GM18520 (cell line): ENCODE data around the gene ASXL3.

Experiments
- ATAC-seq: cut with Tn5 transposase; IDR thresholded peaks from one replicate; pipeline ENCODE4 v1.9.1; 2021; ENCODE audit not compliant: unreplicated experiment

ASXL3 gene

DNA sequence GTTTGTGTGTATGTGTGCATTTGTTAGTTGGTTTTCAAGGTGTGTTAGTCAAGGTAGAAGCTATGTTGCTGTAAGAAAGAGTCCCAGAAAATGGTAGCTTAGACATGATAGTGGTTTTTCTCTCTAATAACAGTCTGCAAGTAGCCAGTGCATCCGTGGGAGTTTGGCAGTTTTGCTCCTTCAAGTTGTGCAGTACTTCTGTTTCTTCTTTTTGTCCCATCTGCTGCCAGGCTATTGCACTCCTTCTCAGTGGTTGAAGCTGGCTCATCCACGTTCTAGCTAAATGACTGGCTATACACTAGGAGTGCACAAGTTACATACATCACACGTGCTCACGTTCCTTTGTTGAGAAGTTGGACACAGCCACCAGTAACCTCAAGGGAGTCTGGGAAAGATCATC, 134.7 kb downstream of the ASXL3 start:
- no peak for ATAC-seq

DNA sequence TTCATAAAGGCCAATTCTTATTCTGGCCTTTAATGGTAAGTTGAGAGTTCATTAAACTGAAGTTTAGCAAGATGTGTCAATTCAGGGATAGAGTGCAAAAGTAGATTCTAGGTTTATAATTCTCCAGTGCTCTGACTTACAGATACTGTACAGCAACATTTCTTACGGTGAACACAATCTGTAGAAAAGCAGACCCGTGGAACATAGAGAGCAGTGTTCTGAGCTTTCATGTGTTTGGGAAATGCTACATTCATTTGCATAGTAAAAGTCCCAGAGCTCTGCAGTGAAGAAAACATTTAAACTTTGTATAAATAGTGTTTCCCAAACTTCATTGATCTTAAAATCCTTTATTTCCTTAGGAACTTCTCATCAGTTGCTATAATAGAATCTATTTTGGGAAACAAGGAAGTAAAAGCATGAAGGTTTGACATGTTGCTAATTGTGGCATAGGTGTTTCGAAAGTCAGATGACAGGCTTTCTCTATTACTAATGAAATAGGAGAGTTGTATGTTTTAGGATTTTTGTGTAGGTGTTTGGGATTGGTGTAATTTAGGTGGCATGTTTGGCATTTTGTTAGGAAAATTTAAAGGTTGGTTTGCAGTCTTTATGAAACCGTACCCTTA, 138.2 kb downstream of the ASXL3 start:
- ATAC-seq, result peak; percentile 41

DNA sequence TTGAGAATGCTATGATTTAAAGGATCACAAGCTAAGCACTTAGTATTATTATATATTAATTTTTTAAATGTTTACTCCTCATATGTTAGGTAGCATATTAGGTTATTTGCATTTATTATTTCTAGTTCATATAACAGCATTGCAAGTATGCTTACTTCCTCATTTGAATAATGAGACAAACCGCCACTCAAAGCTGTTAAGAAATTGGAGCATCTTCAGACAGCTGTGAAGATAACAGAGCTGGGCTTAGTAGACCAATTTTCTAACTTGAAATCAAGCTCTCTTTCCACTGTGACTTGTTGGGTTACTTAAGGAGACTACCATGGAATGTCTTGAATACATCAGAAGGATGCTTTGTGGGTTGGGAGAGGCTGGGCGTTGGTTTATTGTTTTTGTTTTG, 139.3 kb downstream of the ASXL3 start:
- ATAC-seq, result peak; percentile 30

DNA sequence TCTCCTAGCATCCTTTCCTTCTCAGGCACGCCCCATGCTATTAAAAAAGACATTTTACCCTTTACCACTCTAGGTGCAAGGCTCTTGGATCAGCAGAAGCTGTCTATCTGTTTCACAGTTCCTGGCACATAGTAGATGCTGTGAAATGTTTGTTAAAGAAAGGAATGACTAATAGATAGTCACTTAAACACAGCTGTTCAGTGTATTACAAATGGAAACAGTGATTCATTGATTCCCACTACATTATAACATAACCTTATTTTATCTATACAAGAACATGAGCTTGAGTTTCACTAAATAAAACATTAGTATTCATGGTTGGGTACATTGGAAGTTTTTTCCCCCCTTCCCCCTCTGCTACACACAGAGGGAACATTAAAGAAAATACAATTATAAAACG, 142.1 kb downstream of the ASXL3 start:
- ATAC-seq, result no peak

DNA sequence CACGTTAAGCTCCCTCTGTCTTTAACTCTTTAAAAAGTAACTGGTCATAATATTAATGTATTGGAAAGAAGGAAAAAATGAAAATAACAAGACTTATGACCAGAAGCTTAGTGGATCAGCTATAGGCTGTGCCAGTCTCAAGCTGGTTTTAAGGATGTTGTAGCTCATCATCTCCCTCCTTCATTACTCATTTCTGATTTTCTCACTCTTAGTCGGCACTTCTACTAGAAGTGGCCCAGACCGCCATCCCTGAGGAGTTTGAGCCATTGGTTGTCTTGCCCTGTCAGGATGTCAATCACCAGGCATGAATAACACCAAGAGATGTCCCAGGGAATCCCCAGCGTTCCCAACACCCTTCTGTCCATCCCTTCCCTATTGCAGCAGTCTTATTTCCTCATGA, 151.5 kb downstream of the ASXL3 start:
- peak; percentile 72 for ATAC-seq

DNA sequence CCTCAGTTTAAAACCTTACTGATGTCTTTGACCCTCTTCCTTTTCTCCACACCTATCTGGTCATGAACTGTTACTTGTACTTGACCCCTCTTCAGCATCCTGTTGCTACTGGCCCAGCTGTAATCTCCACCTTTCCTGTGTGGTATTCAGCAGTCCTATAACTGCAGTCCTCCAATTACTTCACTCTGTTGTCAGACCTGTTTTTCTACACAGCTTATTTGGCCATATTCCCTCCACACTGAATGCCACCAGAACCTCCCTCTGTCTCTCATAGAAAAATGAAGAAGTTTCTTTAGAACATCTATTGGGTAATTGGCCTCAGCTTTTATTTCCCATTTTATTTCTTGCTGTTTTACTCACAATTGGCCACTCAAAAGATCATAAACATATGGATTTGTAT, 155.4 kb downstream of the ASXL3 start:
- no peak for ATAC-seq

DNA sequence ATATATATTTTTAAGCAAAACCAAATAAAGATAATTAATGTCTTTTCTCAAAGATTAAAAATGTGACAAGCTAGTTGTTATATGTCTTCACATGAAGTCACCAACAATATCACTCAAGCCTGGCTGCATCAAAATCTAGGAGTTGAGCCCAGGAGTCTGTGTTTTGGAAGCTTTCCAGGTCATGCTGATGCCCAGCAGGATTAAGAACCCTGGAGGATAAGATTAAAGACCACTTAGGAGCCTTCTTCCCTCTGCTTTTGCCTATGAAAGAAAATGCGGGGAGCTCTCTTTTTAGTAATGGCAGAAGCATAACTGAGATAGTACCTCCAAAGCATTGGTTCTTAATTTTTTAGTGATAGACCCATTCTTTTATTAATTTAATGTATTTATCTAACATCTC, 157.4 kb downstream of the ASXL3 start:
- ATAC-seq, result no peak

DNA sequence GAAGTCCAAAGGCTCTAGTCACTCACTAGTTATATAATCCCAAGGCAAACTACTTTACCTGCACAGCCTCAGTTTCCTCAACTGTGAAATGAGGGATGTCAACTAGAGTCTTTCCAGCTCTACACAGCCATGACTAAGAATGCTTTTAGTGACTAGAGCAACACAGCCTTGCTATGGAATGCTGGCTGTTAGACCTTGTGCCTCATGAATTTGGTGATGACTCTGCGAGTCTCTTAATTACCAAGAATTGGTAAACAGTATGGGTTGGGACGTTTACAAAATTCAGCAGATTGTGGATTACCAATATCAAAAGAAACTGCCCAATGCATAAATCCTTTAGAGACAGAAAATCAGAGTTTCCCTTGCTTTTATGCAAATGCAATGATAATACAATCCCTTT, 163.7 kb downstream of the ASXL3 start:
- no peak for ATAC-seq

DNA sequence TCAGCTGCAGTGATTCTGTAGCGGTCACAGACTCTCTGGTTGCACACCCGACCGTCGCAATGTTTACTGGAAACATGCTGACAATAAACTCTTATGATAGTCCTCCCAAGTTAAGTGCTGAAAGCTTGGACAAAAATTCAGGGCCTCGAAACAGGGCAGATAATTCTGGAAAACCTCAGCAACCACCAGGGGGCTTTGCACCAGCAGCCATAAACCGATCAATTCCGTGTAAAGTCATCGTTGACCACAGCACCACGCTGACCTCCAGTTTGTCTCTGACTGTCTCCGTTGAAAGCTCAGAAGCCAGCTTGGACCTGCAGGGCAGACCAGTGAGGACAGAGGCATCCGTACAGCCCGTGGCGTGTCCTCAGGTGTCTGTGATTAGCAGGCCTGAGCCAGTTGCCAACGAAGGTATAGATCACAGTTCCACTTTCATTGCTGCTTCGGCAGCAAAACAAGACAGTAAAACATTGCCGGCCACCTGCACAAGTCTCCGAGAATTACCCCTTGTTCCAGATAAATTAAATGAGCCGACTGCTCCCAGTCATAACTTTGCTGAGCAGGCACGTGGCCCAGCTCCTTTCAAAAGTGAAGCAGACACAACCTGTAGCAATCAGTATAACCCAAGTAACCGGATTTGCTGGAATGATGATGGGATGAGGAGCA, 166.1 kb downstream of the ASXL3 start:
- no peak for ATAC-seq

DNA sequence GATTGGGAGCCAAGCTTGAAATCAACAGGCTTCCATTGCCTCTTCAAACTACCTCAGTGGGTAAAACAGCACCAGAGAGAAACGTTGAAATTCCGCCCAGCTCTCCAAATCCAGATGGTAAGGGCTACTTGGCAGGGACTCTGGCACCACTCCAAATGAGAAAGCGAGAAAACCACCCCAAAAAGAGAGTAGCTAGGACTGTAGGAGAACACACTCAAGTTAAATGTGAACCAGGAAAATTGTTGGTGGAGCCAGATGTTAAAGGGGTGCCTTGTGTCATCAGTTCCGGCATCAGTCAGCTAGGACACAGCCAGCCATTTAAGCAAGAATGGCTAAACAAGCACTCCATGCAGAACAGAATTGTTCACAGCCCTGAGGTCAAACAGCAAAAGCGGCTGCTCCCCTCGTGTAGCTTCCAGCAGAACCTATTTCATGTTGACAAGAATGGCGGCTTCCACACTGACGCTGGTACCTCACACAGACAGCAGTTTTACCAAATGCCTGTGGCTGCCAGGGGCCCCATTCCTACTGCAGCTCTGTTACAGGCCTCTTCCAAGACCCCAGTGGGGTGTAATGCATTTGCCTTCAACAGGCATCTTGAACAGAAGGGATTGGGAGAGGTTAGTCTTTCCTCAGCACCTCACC, 167.3 kb downstream of the ASXL3 start:
- ATAC-seq, result no peak

DNA sequence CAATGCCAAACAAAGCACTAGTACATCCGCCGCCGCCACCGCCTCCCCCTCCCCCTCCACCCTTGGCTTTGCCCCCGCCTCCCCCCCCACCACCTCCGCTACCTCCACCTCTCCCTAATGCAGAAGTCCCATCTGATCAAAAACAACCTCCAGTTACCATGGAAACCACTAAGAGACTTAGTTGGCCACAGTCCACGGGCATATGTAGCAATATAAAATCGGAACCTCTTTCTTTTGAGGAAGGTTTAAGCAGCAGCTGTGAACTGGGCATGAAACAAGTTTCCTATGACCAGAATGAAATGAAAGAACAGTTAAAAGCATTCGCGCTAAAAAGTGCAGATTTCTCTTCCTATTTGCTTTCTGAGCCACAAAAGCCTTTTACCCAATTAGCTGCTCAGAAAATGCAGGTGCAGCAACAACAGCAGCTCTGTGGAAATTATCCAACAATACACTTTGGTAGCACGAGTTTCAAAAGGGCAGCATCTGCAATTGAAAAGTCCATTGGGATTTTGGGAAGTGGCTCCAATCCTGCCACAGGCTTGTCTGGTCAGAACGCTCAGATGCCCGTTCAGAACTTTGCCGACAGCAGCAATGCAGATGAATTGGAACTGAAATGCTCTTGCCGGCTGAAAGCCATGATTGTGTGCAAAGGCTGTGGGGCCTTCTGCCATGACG, 168.0 kb downstream of the ASXL3 start:
- ATAC-seq, result no peak

DNA sequence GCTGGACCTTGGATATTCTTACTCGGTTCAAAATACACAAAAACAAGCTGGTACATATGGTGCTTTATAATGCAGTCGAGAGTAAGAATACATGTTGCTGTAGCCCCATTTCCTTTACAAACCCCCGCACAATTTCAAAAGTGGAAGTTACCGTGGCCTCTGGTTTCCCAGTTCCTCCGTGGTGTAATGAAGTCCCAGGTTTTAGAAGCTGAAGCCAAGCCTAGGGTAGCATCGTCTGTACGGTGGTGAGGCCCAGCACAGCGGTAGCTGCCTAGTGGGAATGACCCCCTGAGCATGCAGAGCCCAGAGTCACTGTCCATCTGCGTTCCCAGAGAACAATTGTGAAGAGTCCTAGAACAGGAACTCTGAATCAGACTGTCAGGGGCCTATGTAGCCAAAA, 171.8 kb downstream of the ASXL3 start:
- ATAC-seq, result no peak

DNA sequence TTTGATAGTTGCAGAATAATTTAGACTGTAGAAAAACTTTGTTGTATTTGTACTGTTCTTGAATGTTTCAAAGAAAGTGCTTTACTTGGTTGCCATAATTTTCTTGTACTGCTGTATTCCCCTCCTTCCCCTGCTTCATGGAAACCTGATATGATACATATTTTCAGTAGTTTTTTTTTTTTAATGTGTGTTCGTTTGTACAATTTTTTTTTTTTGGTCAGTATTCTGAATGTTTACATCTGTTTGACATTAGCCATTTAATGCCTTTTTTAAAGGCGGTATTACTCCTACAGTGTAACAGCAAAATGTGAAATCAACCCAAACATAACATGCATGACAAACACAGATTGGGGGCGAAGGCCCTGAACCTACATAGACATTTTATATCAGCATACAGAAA, 172.3 kb downstream of the ASXL3 start:
- ATAC-seq, result no peak

DNA sequence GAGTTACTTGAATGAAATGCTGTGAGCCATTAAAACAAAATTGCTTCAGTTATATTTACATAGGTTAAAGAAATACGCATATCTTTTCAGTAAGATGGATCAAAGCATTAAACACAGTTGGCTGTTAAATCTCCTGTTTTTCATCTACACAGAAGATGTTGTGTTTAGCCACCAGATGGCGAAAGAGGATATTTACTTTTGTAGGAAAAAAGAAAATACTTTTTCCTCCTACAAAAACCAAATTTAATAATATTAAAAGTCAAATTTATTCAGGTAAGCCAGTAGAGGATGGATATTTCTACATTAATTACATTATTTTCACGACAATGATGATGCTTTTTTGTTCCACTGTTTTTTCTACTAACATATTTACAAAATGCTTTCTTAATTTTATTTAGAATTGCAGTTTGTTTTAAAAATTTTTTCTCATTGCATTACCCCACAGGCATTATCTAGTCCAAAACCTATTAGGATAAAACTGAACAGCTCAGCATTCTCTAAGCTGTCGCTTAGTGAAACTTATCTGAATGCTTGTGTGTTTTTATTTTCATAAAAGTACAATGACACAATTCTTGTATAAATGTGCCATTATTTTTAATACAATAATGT, 173.7 kb downstream of the ASXL3 start:
- no peak for ATAC-seq

DNA sequence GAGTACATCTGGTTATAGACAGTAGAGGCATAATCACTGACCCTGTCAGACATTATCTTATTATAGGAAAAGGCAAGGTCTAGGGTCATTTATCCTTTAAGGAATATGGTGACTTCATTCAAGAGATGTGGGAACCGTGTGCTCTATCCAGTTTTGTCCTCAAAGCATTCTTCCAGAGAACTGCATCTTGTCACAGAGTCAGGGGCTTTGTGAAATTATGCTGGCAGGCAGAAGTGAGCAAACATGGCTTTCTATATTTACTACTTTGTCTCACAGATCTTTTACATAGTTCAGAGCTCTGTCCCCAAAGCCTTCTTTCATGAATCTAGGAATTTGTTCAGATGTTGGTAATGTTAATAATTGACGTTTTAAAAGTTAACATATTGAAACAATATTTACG, 177.4 kb downstream of the ASXL3 start:
- no peak for ATAC-seq

DNA sequence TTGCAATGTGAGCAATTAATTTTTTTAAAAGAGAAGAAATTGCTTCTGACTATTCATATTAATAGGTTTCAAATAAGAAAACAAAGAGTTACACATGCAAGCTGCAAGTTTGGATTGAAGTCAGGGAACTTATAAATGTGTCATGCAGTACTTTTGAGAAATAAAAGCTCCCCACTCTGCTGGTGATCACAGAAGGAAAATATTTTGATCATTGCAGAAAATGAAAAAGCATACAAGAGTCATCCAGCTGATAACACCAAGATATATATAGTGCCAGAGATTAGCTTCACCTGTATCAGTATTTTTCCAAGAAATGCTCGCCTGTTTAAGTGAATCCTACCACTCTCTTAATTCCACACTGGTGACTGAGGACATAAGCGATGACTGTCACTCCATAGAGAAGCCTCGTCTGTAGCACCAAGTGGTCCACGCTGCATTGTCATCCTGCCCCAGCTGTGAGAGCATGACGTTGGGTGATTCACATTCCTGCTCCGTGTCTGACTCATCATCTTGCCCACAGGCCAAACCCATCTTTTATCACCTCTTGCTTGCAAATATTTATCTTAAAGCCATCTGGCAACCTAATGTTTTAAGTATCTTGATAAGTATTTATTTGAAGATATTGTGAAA, 178.0 kb downstream of the ASXL3 start:
- ATAC-seq, result no peak

DNA sequence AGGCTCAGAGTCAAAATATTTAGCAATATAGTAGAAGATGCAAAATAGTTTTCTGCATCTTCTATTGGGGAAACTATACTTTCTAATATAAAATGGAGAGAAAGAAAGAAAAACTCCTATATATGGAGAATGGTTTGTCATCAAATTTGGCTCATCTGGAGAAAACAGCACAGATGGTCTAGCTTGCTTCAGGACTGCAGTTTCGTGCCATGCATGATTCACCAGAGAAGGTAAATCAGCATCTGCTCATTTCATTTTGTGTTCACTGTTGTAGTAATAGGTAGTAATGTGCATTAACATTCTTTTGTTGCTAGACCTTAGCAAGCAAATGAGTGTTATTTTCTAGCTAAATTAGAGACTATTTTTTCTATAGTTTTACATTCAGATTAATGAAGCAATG, 179.0 kb downstream of the ASXL3 start:
- no peak for ATAC-seq

DNA sequence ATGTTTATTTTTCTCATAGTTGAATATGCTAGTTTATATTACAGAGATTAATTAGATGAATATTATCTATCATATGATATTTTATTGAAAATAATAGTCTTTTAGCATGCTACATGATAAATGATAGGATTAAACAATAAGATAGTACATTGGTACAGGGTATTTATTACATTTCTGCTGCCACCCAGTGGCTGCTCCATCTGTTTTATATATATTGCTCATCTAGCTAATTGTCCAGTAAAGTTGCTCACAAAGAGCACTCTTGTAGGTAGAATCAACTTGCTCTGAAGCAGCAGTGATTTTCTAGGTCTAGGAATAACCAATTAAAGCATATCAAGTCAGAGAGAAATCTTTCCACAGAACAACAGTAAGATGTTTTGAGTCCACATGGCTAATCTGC, 183.3 kb downstream of the ASXL3 start:
- no peak for ATAC-seq

DNA sequence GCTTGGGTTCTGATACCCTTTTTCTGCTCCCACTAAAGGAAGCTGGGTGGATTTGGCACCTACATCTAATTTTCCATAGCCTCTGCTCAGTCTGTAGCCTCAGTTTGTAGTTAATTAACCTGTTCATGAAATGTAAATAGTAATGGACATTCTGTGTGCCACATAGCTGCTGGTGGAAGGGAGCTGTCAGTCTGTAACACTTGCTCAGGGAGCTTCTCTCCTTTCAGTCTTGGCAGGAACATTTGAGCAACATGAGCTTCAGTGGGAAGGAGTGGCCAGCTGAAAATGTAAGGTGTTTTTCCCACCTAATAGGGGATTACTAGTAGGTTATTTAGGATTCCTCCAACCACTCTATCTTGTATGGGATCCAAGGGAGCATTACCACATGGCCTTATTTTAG, 203.4 kb downstream of the ASXL3 start:
- ATAC-seq, result no peak
